GM18861 (cell line): ENCODE results near the gene SLC29A4.
"Not testable (repeated sequence)": the region's sequence is repeated elsewhere in the genome, so short reads cannot be mapped to it uniquely, and the experiment has no call there.

ENCODE experiments used
- ATAC-seq: cut with Tn5 transposase; IDR thresholded peaks from one replicate; pipeline ENCODE4 v1.9.1; 2021; ENCODE audit not compliant: unreplicated experiment

The SLC29A4 gene

DNA sequence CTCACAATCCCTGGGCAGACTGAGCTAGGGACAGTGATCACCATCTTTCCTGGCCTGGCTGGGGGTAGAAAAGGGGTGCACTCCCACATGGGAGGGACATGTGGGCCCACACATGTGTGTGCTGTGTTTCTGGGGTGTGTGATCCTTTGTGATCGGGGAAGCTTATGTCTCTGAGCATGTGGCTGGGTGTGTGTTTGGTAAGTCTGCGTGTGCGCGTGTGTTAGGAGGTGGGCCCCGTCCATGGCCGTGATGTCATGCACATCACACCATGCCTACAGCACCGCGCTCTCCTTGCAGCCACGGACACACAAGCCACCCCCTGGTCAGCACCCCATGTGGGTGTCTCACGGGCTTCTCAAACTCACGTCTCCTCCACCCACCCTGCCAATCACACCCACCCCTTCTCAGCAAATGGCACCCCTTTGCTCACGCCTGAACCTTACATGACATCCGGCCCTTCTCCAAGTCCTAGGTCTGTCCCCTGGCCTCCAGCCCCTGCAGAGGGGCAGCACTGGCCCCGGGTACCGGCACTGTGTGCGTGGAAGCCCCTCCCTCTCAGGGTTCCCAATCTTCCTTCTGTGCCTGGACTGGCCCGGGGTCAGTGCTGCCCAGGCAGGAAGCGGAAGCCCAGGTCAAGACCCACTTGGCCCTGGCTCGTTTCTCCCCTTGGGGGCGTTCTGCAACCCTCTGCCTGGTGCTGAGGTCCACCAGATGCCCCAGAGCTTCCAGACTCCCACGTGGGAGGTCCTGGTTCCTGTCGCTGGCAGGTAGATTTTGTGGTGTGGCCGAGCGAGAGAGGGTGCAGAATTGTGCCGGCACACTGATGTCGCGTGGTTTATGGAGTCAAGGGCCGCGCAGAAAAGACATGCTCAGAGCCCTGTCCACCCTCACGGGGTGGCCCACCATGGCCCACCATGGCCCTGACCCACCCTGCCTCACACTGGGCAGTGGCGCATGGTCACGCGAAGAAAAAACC, 12.6 kb downstream of the SLC29A4 start:
- no peak for ATAC-seq

DNA sequence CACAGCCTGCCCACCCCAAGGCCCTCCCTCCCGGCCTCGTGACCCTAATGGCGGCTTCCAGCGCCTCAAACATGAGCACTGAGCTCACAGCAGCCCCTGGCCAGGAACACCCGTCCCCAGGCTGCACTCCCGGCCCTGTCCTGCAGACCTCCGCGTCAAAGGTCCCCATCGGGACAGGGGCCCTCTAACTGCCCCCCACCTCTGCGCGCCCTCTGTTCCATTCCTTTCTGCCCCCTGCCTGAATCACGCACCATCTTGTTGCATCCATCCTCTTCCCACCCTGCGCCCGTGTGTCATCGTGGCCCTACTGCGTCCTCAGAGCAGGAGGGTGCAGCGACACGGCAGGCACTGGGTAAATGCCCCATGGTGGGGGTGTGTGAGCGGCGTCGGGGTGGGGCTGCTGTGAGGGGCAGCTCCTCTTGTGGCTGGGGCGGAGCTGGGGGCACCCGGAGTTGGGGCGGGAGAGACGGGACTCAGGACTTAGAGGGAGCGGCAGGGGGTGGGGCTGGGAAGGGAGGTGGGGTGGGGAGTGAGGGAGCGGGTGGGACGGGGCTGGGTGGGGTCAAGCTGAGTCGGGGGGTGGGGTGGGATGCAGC, 13.4 kb downstream of the SLC29A4 start:
- no peak for ATAC-seq

DNA sequence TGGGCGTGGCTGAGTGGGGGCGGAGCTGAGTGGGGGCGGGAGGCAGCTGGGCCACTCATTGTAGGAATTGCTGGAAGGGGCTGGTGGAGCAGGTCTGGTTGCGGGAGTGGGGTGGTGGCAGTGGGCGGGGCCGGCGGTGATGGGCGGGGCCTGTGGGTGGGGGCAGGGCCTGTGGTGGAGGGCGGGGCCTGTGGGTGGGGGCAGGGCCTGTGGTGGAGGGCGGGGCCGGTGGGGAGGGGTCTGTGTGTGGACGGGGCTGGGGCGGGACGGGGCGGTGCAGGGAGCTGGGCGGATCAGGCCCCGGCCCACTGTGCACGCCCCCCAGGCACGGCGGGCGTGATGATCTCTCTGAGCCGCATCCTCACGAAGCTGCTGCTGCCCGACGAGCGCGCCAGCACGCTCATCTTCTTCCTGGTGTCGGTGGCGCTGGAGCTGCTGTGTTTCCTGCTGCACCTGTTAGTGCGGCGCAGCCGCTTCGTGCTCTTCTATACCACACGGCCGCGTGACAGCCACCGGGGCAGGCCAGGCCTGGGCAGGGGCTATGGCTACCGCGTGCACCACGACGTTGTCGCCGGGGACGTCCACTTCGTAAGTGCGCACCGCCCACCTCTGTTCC, 14.0 kb downstream of the SLC29A4 start:
- ATAC-seq, result no peak

DNA sequence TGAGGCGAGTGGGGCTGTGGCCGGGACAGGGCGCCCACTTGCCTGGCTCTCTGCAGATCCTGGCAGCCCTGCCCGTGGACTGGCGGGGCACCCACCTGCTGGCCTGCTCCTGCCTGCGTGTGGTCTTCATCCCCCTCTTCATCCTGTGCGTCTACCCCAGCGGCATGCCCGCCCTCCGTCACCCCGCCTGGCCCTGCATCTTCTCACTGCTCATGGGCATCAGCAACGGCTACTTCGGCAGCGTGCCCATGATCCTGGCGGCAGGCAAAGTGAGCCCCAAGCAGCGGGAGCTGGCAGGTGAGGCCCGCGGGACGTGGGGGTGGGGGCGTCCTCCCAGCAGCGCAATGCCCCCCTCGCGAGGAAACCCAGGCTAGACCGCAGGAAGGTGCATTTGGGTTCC, 17.6 kb downstream of the SLC29A4 start:
- no peak for ATAC-seq

DNA sequence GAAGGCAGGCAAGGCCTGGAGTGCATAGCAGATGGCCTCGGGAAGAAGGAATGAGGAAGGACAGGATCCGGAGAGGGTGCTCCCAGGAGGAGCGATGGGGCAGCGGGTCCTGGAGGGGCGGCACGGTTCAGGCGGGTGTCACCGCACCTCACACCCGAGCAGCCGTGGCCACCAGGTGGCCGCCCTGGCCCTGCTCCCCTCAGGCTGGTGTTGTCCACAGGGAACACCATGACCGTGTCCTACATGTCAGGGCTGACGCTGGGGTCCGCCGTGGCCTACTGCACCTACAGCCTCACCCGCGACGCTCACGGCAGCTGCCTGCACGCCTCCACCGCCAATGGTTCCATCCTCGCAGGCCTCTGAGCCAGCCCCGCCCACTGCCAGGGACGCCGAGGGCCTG, 19.8 kb downstream of the SLC29A4 start:
- no peak for ATAC-seq

DNA sequence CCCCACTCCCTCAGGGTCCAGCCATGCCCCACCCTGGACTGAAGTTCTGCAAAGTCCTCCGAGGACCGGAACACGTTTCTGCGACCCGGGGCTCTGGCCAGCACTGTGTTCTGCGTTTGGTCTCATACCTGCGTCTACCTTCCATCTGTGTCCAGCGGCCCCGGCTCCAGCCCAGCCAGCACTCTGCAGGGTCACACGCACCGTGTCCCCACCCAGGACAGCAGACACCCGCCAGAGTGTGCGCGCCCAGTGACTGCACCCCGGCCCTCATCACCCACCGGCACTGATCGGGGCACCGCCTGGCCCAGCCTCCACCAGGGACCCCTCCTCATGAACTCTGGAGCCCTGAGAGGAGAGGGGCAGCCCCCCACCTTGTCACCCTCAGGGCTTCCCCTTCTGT, 20.3 kb downstream of the SLC29A4 start:
- no peak for ATAC-seq

DNA sequence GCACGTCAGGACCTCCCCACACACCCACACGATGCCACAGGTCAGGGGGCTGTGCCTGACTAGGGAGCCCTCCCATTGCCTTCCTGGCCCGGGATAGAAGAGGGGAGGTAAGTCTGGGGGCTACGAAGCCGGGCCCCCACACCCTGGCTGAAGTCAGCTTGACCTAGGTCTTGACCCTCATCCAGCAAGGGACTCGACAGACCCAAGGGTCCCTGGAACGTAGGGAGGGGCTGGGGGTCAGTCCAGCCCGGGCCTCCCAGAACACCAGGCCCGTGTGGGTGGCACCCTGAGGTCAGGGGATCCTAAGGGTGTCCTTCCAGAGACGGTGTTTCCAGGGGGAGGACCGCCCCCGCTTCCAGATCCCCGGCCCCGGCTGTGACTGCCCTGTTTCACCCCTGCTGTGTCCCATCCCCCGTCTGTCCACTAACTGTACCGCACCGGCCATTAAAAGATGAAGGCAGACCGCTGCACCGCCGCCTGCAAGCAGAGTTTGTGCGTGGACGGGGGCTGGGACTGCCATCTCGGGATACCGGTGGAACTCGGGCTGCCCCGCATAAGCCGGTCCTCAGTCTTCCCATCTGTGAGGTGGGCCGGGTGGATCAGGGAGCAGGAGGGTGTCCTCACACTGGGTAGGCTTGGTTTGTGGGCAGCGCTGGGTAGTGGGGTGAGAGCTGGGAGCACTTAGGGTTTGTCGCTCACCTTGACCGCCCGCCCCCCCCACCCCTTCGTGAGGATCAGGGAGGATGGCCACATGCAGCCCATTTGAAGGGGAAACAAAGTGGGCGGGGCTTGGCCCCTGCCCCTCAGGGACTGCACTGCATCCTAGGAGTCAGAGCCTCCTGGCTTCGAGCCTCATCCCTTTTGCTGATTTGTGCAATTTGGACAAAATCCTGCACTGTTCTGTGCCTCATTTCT, 21.1 kb downstream of the SLC29A4 start:
- no peak for ATAC-seq

DNA sequence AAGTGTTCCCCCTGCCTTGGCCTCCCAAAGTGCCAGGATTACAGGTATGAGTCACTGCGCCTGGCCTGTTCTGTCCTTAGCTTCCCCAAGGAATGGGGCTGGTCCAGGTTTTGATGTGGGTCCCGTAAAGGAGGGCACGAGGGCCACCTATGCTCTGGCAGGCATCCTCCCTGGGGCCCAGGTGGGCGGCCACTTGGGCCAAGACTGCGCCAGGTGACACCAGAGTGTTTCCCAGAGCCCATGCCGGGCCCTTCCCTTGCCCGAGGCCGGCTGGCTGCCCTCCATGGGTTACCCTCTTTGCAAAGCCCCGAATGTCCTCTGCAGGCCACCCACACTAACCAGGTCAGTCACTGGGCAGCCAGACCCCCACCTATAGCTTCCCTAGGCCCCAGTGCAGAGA, 22.3 kb downstream of the SLC29A4 start:
- ATAC-seq, result not testable (repeated sequence)

DNA sequence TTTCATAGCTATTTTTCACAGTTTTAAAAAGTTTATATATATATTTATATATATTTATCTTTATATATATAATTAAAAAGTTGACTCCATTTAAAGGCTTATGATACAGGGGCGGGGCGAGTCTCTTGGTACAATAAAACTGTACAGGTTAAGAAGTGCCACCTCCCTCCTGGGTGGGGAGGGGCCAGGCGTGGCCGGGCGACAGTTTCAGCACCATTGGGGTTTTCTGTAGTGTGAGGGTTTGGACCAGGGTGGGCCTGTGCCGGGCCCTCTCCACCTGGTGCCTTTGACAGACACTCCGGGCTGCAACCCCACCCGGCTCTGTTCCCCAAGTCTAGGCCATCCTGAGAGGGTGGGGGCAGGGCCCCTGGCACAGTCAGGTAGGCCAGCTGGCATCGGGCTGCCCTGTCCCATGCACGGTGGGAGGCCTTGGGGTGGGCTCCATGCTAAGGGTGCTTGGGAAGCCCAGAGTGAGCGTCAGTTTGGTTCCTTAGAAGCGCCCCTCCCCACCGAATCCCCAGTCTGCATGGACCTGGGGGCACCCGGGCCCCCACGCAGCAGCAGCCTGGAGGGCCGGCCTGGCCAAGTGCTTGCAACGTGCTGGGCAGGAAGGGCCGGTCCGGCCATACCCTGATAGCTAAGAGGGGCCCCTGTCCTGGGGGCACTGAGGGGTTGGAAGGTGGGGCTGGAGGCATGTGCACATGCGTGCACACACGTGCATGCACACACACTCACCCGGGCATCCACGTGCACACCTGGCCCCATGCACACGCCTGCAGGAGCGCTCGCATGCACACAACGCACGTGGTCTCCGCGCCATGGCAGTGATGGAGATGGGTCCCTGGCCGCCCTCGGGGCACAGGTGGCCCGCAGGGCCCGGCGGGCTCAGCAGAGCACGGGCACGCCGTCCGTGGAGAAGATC, 24.7 kb downstream of the SLC29A4 start:
- not testable (repeated sequence) for ATAC-seq

DNA sequence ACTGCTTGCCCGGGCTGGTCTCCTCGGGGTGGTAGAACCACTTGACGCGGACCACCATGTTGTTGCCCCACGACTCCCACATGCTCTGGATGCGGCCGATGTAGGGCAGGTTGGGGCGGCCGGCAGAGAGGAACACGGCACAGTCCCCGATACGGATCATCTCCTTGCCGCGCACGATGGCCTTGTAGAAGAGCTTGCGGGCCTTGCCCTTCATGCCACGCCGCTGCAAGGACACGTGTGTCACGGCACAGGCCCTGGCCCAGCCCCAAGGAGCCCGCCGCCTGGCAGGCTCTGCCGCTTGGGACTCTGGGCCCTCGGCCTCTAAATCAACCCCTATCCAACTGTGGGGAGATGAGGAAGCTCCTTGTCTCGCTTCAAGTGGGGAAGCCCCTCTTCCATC, 26.4 kb downstream of the SLC29A4 start:
- ATAC-seq, result no peak

DNA sequence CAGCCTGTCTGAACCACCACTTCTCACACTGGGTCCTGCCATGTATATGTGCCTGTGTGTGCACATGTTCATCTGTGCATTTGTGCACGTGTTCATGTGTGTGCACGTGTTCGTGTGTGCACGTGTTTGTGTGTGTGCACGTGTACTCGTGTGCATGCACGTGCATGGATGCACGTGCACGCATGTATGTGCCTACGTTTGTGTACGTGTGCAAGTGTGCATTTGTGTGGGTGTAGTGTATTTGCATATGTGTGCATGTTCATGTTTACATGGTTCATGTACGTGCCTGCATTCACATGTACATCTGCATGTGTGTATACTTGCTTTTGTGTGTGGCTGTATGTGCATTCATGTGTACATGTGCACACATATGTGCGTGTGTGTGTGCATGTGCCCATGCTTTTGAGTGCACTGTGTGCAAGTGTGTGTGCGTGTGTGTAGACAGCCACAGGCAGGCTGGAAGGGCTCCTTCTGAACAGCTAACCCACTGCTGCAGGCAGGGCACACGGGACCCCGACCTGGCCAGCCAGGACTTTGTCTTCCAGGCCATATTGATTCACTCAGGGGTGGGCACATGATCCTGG, 28.2 kb downstream of the SLC29A4 start:
- no peak for ATAC-seq

DNA sequence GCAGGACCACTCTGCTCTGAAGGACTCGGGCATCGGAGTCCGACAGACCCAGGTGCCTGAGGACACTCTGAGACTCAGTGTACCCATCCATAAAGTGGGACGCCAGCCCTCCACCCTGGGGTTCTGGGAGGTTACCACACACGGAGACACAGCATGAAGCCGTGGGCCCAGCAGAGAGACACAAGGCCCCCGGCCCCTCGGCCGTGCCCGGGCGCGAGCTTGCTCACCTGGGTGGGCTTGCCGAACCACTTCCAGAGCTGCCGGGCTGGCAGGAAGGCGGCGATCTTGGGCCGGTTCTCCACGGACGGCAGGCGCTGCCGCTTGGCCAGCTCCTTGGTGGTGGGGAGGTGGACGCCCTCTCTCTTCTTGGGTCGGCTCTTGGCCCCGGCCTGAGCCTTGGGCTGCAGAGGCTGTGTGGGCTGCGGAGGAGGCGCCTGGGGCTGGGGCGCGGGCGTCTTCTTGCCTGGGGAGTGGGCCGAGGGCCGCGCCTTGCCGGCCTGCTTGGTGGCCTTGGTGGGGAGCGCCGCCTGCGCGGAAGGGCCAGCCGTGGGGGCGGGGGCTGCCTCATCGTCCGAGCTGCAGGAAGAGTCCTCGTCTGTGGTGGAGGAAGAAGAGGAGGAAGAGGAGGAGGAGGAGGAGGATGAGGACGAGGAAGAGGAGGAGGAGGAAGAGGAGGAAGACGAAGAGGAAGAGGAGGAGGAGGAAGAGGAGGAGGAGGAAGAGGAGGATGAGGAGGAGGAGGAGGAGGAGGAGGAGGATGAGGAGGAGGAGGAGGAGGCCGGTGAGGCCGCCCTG, 29.7 kb downstream of the SLC29A4 start:
- ATAC-seq, result not testable (repeated sequence)

DNA sequence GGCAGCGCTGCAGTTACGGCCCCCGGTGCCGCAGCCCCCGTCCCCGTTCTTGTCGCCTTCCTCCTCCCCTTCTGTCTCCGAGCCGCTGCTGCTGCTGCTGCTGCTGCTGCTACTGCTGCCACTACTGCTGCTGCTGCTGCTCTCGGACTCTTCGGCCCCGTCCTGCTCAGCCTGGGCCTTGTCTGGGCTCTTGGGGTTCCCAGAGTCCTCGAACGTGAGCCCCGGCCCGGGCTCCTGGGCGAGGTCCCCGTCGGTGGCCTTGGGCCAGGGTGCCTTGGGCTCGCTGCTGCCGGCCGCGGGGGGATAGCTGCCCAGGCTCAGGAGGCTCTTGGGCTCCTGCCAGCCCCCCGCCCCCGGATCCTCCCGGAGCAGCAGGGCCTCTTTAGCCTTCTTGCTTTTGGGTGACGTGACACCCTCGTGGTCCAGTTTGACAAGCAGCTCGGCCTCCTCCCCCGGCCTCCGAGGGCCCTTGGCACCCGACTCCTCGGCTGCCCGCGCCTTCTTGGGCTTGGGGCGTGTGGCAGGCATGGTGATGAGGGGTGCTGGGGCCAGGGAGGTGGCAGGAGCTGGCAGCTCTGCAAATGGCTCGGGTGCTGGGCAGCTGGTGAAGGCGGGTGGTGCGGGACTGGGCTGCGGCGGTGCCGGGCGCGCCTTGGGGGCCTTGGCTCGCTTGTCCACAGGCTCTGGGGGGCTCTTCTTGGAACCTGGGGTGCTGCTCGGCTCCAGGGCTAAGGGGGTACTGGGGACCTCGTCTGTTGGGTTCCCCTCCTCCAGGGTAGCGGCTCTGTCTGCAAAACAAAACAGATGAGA, 30.5 kb downstream of the SLC29A4 start:
- not testable (repeated sequence) for ATAC-seq

DNA sequence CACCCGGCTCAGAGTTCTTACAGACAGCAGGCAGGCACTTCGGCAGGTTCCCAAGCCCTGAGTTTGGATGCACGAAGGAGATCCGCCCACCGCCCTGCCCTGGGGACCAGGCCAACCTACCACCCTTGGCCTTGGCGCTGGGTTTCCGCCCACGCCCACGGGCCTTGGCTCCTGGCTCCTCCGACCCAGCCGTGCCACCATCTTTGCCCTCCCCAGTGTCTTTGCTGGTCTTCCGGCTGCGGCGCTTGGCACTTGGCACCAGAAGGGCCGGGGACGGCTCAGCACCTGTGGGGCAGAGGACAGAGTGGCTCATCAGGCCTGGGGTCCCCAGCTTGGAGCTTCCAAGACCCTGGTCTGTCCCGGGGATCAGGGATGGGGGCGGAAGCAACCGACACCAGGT, 32.1 kb downstream of the SLC29A4 start:
- no peak for ATAC-seq

DNA sequence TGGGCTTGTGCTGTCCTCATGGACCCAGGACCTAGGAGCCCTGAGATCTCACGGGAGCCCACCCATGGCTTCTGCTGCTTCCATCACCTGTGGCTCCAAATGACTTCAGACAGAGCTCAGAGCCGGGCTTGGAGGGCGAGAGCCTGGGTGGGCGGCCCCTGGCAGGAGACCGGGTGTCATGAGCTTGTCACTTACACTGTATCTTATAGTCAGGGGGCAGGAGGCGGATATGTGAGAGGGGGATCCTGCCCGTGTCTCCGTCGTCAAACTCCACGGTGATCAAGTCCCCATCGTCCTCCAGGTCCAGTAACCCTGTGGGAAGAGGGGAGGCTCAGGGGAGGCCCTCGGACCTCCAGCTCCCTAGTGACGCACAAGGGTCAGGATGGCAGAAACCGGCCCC, 33.0 kb downstream of the SLC29A4 start:
- ATAC-seq, result no peak

DNA sequence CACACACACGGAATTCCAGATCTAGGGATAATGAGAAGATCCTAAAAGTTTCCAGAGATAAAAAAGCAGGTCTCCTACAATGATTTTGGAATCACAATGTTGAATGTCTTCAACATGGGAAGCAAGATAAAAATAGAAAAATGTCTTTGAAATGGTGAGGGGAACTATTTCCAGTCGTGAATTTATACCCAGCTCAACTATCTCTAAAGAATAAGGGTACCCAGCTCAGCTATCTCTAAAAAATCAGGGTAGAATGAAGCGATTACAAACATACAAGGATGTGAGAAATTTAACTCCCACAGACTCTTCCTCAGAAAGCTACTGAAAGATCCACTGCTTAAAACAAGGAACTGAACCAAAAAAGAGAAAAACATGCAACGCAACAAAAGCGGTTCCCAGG, 35.9 kb downstream of the SLC29A4 start:
- not testable (repeated sequence) for ATAC-seq

DNA sequence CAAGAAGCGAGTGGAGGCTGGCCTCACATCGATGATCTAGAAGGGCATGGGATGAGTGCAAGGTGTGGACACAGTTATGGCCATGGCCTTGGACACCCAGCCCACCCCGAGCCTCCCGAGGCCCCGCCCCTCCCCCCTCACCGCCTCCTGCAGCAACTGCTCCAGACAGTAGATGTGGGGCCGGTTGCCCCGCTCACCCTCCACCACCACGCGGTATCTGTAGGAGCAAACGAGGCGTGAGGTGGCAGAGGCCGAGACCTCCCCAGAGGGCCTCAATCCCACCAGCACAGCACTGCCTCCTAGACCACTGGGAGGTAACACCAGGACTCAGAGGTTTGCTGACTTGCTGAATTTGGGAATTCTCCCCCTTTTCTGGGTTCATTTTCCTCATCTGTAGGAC, 37.6 kb downstream of the SLC29A4 start:
- ATAC-seq, result no peak
